GM19328 (cell line): Measurements from ENCODE around the gene PGR.

ENCODE experiments used
- ATAC-seq: cut with Tn5 transposase; IDR thresholded peaks from one replicate; pipeline ENCODE4 v1.9.1; 2021; ENCODE audit warnings: mild to moderate bottlenecking, moderate library complexity; ENCODE audit not compliant: unreplicated experiment

Gene PGR

GRCh38 chr11:101129203-101129943 is at the start of gene PGR:
Gene PGR (minus strand): TSS chr11:101129813. CDS start chr11:101129070, 743 bp downstream.
- ATAC-seq = no peak

GRCh38 chr11:101176381-101176780 is 46.8 kb upstream of the PGR start:
- ATAC-seq = no peak

- ATAC-seq = no peak
Observed at GRCh38 chr11:101169944-101170343, 40.3 kb upstream of the PGR start.

- ATAC-seq = no peak
Observed at GRCh38 chr11:101166038-101166437, 36.4 kb upstream of the PGR start.

- no peak for ATAC-seq
Observed at GRCh38 chr11:101158119-101158518, 28.5 kb upstream of the PGR start.

- no peak for ATAC-seq
Observed at GRCh38 chr11:101138245-101138930, 8.8 kb upstream of the PGR start.

GRCh38 chr11:101133190-101133589 is 3.6 kb upstream of the PGR start:
- ATAC-seq = no peak

GRCh38 chr11:101128571-101129202 is 926 bp downstream of the PGR start:
- no peak for ATAC-seq

GRCh38 chr11:101127699-101128570 is 1.7 kb downstream of the PGR start:
- ATAC-seq = no peak

- no peak for ATAC-seq
Observed at GRCh38 chr11:101127197-101127698, 2.4 kb downstream of the PGR start.

- no peak for ATAC-seq
Observed at GRCh38 chr11:101126551-101127196, 2.9 kb downstream of the PGR start.

- no peak for ATAC-seq
Observed at GRCh38 chr11:101115671-101116160, 13.9 kb downstream of the PGR start.

GRCh38 chr11:101113540-101113939 is 16.1 kb downstream of the PGR start:
- ATAC-seq = no peak

GRCh38 chr11:101104716-101105115 is 24.9 kb downstream of the PGR start:
- ATAC-seq = no peak

- ATAC-seq = no peak
Observed at GRCh38 chr11:101103433-101103832, 26.2 kb downstream of the PGR start.

- ATAC-seq = no peak
Observed at GRCh38 chr11:101100601-101101000, 29.0 kb downstream of the PGR start.

GRCh38 chr11:101096036-101096704 is 33.4 kb downstream of the PGR start:
- ATAC-seq = no peak

- ATAC-seq = no peak
Observed at GRCh38 chr11:101091781-101092180, 37.8 kb downstream of the PGR start.

GRCh38 chr11:101090679-101091270 is 38.8 kb downstream of the PGR start:
- no peak for ATAC-seq
